Measurements from ENCODE around the gene MLLT3.

DNA sequence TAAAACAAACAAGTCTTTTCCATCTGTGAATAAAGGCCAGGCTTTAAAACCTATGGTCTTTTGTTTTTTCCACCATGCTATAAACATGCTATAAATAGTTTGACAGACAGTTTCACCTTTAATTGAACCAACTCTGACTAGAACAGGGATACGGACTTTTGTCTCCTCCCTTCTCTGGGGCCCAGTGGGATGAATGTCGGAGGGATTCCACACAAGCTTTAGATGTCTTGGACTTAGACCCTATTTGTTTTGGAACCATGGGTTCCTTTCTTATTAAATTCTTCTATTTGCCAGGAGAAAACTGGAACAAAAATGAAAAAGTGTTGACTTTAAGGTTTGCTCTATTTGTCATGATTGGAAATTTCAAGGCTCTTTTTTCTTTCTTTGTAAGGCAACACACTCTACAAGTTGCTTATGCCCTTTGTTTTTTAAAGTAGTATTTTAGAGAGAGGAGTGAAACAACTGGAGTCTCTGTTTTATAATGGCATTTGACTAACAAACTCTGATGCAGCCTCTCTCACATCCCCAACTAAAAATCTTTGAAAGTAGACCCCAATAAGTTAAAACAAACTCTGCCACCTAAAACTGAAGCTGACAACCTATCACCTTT lies 145.3 kb downstream of the MLLT3 start:
- TF ChIP-seq, protein P1, sequence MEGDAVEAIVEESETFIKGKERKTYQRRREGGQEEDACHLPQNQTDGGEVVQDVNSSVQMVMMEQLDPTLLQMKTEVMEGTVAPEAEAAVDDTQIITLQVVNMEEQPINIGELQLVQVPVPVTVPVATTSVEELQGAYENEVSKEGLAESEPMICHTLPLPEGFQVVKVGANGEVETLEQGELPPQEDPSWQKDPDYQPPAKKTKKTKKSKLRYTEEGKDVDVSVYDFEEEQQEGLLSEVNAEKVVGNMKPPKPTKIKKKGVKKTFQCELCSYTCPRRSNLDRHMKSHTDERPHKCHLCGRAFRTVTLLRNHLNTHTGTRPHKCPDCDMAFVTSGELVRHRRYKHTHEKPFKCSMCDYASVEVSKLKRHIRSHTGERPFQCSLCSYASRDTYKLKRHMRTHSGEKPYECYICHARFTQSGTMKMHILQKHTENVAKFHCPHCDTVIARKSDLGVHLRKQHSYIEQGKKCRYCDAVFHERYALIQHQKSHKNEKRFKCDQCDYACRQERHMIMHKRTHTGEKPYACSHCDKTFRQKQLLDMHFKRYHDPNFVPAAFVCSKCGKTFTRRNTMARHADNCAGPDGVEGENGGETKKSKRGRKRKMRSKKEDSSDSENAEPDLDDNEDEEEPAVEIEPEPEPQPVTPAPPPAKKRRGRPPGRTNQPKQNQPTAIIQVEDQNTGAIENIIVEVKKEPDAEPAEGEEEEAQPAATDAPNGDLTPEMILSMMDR (IDR thresholded peaks at IDR 0.05; ENCODE audit: low read depth, low read length) = no peak
- no peak for TF ChIP-seq EZH2phosphoT487 (IDR thresholded peaks at IDR 0.05; ENCODE audit: low read depth)

Data from OCI-LY3 (cell line).